Testis (tissue), 3 donors: ENCODE results near the gene CELSR1. TPM values are rescaled to one million over a fixed set of nuclear protein-coding genes. Genes with fewer than 3 reads are reported as not detected.

ENCODE experiments used
- DNase-seq: peaks from one replicate; pipeline ENCODE4 v3.0.0-alpha.2; 2019
- H3K27ac ChIP-seq, 2 donors: fragments of 200-600 bp; sonication (generic); one replicate each; pipeline ENCODE4 v1.5.1; 2019
- H3K27me3 ChIP-seq: fragments of 200-600 bp; sonication (generic); one replicate; pipeline ENCODE4 v1.5.1; 2019
- H3K36me3 ChIP-seq: fragments of 200-600 bp; sonication (generic); one replicate; pipeline ENCODE4 v1.5.1; 2017; ENCODE audit warnings: low read depth; ENCODE audit errors: missing control alignments
- H3K4me1 ChIP-seq: fragments of 200-600 bp; sonication (generic); one replicate; pipeline ENCODE4 v1.5.1; 2019
- H3K4me3 ChIP-seq, 2 donors: fragments of 200-600 bp; sonication (generic); one replicate each; pipeline ENCODE4 v1.5.1; 2017 to 2019
- H3K9me3 ChIP-seq: fragments of 200-600 bp; sonication (generic); one replicate; pipeline ENCODE4 v1.5.1; 2017
- POLR2A ChIP-seq: fragments of 450-650 bp; IDR thresholded peaks from one replicate; pipeline ENCODE4 v1.6.1; 2017; ENCODE audit warnings: antibody characterized with exemption, mild to moderate bottlenecking, moderate library complexity
- WGBS, 2 donors: methylation state at CpG; one replicate each; pipeline ENCODE4 v1.1.5; 2018; 5-methylcytosine and 5-hydroxymethylcytosine counted together
- intact Hi-C: fragments of 100-400 bp; cut with DNase I; formaldehyde crosslinking; loops from one replicate; pipeline ENCODE4 v1.15.1; 2023; ENCODE audit warnings: low total_unique reads
- polyA plus RNA-seq: library from polyadenylated mRNA; stranded (reverse); fragments of 350-450 nt; fragmentation: Illumina TruSeq; extraction: RNeasy Lipid Tissue Mini Kit (QIAGEN cat#74804); gene quantifications from one replicate; pipeline ENCODE4 v1.2.3, GENCODE V29; 2014; ENCODE audit warnings: low read depth, low replicate concordance; ENCODE audit not compliant: insufficient read depth
- total RNA-seq, 2 donors: library from RNA; depleted of rRNA; stranded (reverse); fragments of >200 nt; gene quantifications; one replicate each; pipeline ENCODE4 v1.2.3, GENCODE V29; 2016
- TF ChIP-seq, protein P1 (sequence below), 3 experiments: fragments of 450-650 bp in 2 of 3; fragments of 200-600 bp in 1 of 3; sonication (generic) in 1 of 3; IDR thresholded peaks; one replicate each; pipeline ENCODE4 v1.5.1; 2016 to 2019; ENCODE audit warnings: antibody characterized with exemption in 3 of 3, mild to moderate bottlenecking in 2 of 3, moderate library complexity in 1 of 3

Gene CELSR1
- total and polyA plus RNA-seq, 3 donors from 2014 or later = 5.6 to 21.5 (median 13.8) TPM

DNA sequence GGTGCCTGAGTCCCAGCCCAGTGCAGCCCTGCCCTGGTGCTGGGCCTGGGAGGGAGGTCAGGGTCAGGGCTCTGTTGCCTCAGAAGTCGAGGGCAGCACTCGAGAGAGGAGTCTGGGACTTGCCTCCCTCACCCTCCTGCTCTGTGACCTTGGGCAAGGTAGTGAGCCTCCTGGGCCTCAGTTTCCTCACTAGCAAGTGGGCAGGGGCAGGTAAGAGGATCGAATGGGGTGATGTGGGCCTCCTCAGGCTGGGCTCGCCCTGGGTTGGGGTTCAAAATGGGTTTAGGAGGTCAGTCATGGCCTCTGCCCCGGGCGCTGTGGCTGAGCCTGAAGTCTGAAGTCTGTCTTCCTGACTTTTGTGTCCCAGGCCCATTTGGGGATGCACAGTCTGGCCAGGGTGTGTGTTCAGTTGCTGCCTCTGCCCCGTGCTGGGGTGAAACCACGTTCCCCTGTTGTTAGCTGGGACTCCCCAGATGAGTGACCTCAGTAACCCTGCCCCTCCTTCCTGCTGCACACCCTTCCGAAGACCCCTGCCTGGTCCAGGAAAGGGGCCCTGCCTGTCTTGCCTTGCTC, 40.9 kb upstream of the CELSR1 start:
- no peak overlapping the region for H3K27ac ChIP-seq
- TF ChIP-seq POLR2A = no peak
- TF ChIP-seq, protein P1, sequence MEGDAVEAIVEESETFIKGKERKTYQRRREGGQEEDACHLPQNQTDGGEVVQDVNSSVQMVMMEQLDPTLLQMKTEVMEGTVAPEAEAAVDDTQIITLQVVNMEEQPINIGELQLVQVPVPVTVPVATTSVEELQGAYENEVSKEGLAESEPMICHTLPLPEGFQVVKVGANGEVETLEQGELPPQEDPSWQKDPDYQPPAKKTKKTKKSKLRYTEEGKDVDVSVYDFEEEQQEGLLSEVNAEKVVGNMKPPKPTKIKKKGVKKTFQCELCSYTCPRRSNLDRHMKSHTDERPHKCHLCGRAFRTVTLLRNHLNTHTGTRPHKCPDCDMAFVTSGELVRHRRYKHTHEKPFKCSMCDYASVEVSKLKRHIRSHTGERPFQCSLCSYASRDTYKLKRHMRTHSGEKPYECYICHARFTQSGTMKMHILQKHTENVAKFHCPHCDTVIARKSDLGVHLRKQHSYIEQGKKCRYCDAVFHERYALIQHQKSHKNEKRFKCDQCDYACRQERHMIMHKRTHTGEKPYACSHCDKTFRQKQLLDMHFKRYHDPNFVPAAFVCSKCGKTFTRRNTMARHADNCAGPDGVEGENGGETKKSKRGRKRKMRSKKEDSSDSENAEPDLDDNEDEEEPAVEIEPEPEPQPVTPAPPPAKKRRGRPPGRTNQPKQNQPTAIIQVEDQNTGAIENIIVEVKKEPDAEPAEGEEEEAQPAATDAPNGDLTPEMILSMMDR (IDR thresholded peaks at IDR 0.05) = no peak
- peak overlapping the region in 1 of 2 donors; percentile 67 for H3K4me3 ChIP-seq
- H3K27me3 ChIP-seq = no peaks in the 10 kb centered on the region
- H3K4me1 ChIP-seq = peaks cover 19% of the 10 kb centered on the region
- no peaks in the 10 kb centered on the region for H3K36me3 ChIP-seq
- intact Hi-C loops = no loop called here
- no peaks in the 10 kb centered on the region for H3K9me3 ChIP-seq
- no peak for DNase-seq
- 43 to 71% methylated on average over 4 to 9 of the region's 9 CpGs for WGBS, 2 donors

DNA sequence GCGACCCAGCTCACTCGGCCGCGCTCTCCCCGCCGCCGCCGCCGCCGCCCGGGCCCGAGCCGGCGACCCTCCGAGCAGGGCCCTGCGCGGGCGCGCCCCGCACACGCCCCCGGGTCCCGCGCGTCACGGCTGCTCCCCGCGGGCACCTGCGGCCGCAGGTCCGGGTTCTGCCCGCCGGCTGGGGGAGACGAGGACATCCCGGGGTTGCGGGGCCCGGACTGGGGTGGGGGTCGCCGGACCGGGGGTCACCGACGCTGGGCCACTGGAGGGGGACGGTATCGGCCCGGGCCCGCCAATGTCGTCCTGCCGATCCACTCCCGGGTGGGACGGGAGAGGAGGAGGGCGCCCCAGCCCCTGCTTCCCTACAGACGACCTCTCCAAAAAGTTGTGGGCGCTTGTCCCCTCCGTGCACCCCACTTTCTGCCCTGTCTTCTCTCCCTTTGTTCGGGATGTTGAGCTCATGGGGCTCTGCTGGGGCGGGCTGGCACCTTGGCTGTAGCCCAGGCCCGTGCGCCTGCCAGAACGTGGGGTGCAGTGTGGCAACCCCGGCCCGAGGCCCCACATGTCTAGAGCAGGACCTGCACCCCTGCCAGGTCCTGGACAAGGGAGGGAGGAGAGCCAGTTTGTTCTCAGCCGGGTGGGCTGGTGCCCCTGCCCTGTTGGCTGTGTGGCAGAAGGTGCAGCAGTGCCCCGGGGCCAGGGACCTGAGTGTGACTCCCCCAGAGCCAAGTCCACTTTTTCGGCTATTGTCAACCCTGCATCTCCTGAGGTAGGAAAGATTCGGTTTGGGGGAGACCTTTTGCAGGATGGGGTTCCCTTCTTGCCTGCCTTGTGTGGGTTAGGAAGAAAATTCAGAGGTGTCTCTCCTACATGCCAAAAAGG, 40.2 kb upstream of the CELSR1 start:
- no peak for TF ChIP-seq POLR2A
- TF ChIP-seq, protein P1 (IDR thresholded peaks at IDR 0.05) = no peak
- intact Hi-C loops = no loop called here
- no peaks in the 10 kb centered on the region for H3K27me3 ChIP-seq
- H3K36me3 ChIP-seq = no peaks in the 10 kb centered on the region
- peak overlapping the region in 1 of 2 donors; percentile 24 for H3K27ac ChIP-seq
- H3K4me3 ChIP-seq = peak overlapping the region; percentile 55 to 67
- DNase-seq = no peak
- peaks cover 19% of the 10 kb centered on the region for H3K4me1 ChIP-seq
- H3K9me3 ChIP-seq = no peaks in the 10 kb centered on the region
- WGBS, 2 donors = 0 to 4% methylated on average over 13 to 55 of the region's 65 CpGs

DNA sequence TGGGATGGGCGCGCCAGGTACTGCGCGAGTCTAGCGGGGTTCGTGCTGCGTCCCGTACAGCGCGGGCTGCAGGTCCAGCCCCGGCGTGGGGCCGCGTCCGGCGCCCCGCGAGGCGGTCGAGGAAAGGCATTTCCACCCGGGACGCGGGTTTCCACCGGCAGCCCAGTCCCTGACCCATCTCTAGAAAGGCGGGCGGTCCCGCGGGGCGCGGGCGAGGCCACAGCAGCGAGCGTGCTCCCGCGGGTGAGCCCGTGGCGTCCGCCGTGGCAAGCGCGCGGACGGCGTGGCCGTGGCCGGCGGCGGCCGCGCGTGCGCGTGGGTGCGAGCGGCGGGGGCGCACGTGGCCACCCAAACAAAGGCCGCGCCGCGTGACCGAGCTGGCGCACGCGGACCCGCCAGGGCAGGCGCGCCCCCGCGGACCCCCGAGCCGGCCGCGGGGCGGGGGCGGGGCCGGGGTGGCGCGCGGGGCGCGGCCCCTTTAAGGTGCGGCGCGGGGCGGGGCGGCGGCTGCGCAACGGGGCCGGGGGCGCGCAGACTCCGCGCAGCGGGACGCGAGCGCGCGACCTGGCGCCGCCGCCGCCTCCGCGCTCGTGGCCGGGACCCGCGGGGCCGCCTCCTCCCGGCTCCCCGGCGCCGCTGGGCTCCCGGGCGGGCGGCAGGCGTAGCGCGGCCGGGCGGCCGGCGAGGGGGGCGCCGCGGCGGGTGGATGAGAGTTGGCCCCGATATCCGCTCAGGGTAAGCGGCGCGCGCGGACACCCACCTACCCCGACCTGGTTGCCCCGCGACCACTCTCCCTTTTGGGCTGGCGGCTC, 39.3 kb upstream of the CELSR1 start:
- intact Hi-C loops = no loop called here
- DNase-seq = peak; percentile 69
- Histone ChIP-seq H3K4me1 (peaks cover 19% of the 10 kb centered on the region), H3K27me3 (no peaks in the 10 kb centered on the region), H3K27ac (peak overlapping the region; percentile 44 to 50), H3K4me3 (peak overlapping the region; percentile 55 to 67), H3K9me3 (no peaks in the 10 kb centered on the region), H3K36me3 (no peaks in the 10 kb centered on the region)
- WGBS, 2 donors = 3% methylated on average over 28 of the region's 142 CpGs; no CpG with 5 or more reads in 1 of the 2 donors
- no peak for TF ChIP-seq POLR2A
- TF ChIP-seq, protein P1 (IDR thresholded peaks at IDR 0.05) = no peak

DNA sequence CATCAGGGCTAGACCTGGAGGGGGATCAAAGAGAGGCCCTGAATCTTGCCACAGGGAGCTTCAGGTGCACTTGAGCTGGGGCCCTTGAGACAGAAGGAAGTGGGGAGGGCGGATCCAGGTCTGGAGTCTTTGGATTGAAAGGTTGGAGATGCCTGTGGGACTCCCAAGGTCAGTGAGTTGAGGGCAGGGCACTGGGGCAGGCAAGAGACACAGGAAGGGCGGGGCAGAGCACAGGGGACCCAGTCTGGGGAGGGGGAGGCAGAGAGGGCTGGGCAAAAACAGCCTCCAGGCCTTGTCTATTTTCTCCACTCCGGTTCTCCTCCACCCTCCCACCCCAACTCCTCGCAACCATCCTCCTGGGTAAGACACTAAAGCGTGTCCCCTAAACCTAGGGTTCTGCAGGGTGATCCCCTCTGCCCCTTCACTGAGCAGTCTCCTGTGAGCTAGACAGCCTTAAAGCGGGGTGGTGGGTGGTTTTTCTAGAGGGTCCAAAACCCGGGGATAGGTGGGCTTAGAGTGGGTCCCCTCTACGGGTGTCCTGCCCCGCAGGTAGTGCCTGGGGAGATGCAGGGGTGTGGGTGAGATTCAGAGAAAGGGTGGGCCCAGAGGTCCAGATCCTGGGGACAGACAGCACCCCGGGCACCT, 38.6 kb upstream of the CELSR1 start:
- Histone ChIP-seq H3K4me1 (peaks cover 19% of the 10 kb centered on the region), H3K27ac (peak overlapping the region; percentile 44 to 50), H3K9me3 (no peaks in the 10 kb centered on the region), H3K4me3 (peak overlapping the region; percentile 49 to 56), H3K36me3 (no peaks in the 10 kb centered on the region), H3K27me3 (no peaks in the 10 kb centered on the region)
- no peak for DNase-seq
- 37 to 39% methylated on average over 9 to 10 of the region's 10 CpGs for WGBS, 2 donors
- TF ChIP-seq, protein P1 (IDR thresholded peaks at IDR 0.05) = no peak
- TF ChIP-seq POLR2A = no peak
- intact Hi-C loops = no loop called here
